Neural progenitor cell (in vitro differentiated cells): ENCODE measurements around the gene MOB2. TPM values are rescaled to one million over a fixed set of nuclear protein-coding genes. Genes with fewer than 3 reads are reported as not detected.

Source experiments
- DNase-seq: peaks from one replicate; pipeline ENCODE4 v3.0.0-alpha.2; 2016; ENCODE audit warnings: low spot score
- H2AFZ ChIP-seq: fragments of 200-600 bp; sonication (generic); replicated peaks from 2 replicates; pipeline ENCODE4 v1.6.1; 2016; ENCODE audit warnings: antibody characterized with exemption
- H3F3A ChIP-seq: fragments of 200-600 bp; sonication (generic); 2 replicates; pipeline ENCODE4 v1.6.1; 2016; ENCODE audit warnings: antibody characterized with exemption, low read depth
- H3K27ac ChIP-seq: fragments of 200-600 bp; sonication (generic); 2 replicates; pipeline ENCODE4 v1.5.1; 2016; ENCODE audit warnings: mild to moderate bottlenecking
- H3K27me3 ChIP-seq: fragments of 200-600 bp; sonication (generic); 2 replicates; pipeline ENCODE4 v1.6.1; 2016; ENCODE audit warnings: mild to moderate bottlenecking, moderate library complexity
- H3K36me3 ChIP-seq: fragments of 200-600 bp; sonication (generic); 2 replicates; pipeline ENCODE4 v1.5.1; 2016
- H3K4me1 ChIP-seq: fragments of 200-600 bp; sonication (generic); 2 replicates; pipeline ENCODE4 v1.6.1; 2016; ENCODE audit warnings: mixed run types
- H3K4me2 ChIP-seq: fragments of 200-600 bp; sonication (generic); 2 replicates; pipeline ENCODE4 v1.6.1; 2016
- H3K4me3 ChIP-seq: fragments of 200-600 bp; sonication (generic); 2 replicates; pipeline ENCODE4 v1.5.1; 2016
- H3K79me2 ChIP-seq: fragments of 200-600 bp; sonication (generic); 2 replicates; pipeline ENCODE4 v1.6.1; 2016; ENCODE audit warnings: low read depth
- H3K9ac ChIP-seq: fragments of 200-600 bp; sonication (generic); 2 replicates; pipeline ENCODE4 v1.6.1; 2016
- H3K9me3 ChIP-seq: fragments of 200-600 bp; sonication (generic); 2 replicates; pipeline ENCODE4 v1.5.1; 2016; ENCODE audit warnings: low read depth
- H4K20me1 ChIP-seq: fragments of 200-600 bp; sonication (generic); 2 replicates; pipeline ENCODE4 v1.6.1; 2016; ENCODE audit warnings: low read depth
- H3K27ac Mint-ChIP-seq: 3 replicates; pipeline ENCODE4 v1.8.0; 2021; ENCODE audit warnings: mixed read lengths
- H3K27me3 Mint-ChIP-seq: 2 replicates; pipeline ENCODE4 v1.8.0; 2022; ENCODE audit warnings: low read depth, mild to moderate bottlenecking, inconsistent platforms, moderate library complexity, mixed read lengths; ENCODE audit not compliant: insufficient read depth
- H3K36me3 Mint-ChIP-seq: 3 replicates; pipeline ENCODE4 v1.8.0; 2021; ENCODE audit warnings: mixed read lengths
- H3K4me1 Mint-ChIP-seq: 3 replicates; pipeline ENCODE4 v1.8.0; 2021; ENCODE audit warnings: mixed read lengths
- H3K4me3 Mint-ChIP-seq: 3 replicates; pipeline ENCODE4 v1.8.0; 2021; ENCODE audit warnings: mild to moderate bottlenecking, moderate library complexity, mixed read lengths
- H3K9me3 Mint-ChIP-seq: 3 replicates; pipeline ENCODE4 v1.8.0; 2020; ENCODE audit warnings: mixed read lengths
- CTCF ChIP-seq: fragments of 200-600 bp; sonication (generic); IDR thresholded peaks from 2 replicates; pipeline ENCODE4 v1.5.1; 2017; ENCODE audit warnings: antibody characterized with exemption, mild to moderate bottlenecking
- EZH2 ChIP-seq: fragments of 200-600 bp; sonication (generic); IDR thresholded peaks from 2 replicates; pipeline ENCODE4 v1.6.1; 2017; ENCODE audit warnings: antibody characterized with exemption, mild to moderate bottlenecking, moderate library complexity
- EZH2phosphoT487 ChIP-seq: fragments of 200-600 bp; sonication (generic); IDR thresholded peaks from 2 replicates; pipeline ENCODE4 v1.6.1; 2017; ENCODE audit warnings: antibody characterized with exemption
- total RNA-seq: library from RNA; depleted of rRNA; stranded (reverse); fragments of >200 nt; gene quantifications from 2 replicates; pipeline ENCODE4 v1.2.3, GENCODE V29; 2015; ENCODE audit warnings: low replicate concordance

Gene MOB2
- total RNA-seq, 1 donor from 2014 or later = 8.0 TPM

- peaks cover 60% of the 10 kb centered on the region for H4K20me1 ChIP-seq
- Mint-ChIP-seq H3K27ac (no peak overlapping the region), H3K36me3 (no peaks in the 10 kb centered on the region), H3K4me3 (no peak overlapping the region), H3K9me3 (no peaks in the 10 kb centered on the region), H3K27me3 (peaks cover 3% of the 10 kb centered on the region), H3K4me1 (peaks cover 9% of the 10 kb centered on the region)
- no peak overlapping the region for H3K4me3 ChIP-seq
- no peak overlapping the region for H2AFZ ChIP-seq
- H3K4me2 ChIP-seq = no peak overlapping the region
- no peaks in the 10 kb centered on the region for H3K4me1 ChIP-seq
- no peak for TF ChIP-seq CTCF
- no peak for TF ChIP-seq EZH2
- no peak for TF ChIP-seq EZH2phosphoT487
- no peaks in the 10 kb centered on the region for H3F3A ChIP-seq
- H3K9me3 ChIP-seq = no peaks in the 10 kb centered on the region
- H3K9ac ChIP-seq = no peak overlapping the region
- no peaks in the 10 kb centered on the region for H3K36me3 ChIP-seq
- H3K79me2 ChIP-seq = peaks cover 33% of the 10 kb centered on the region
- H3K27me3 ChIP-seq = no peaks in the 10 kb centered on the region
- DNase-seq = no peak
- H3K27ac ChIP-seq = no peak overlapping the region
These were observed 42.1 kb upstream of the MOB2 start for GRCh38 chr11:1528710-1529109.

DNA sequence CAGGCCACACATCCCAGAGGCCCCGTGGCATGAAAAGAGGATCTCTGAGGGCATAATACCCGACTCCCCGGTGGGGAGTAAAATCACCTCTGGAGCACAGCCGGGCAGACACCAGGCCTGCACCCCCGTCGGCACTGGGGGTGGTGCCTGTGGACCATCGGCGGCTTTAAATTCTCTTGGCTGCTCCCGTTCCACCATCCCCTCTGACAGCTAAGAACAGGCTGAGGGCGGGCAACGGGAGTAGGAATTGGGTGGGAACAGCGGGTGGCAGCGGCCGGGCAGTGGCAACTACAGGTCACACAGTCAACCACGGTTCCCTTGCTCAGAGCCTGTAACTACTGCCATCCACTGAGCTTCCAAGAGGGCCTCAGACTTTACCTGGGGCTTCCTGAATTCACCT, 40.2 kb upstream of the MOB2 start:
- H3K36me3 Mint-ChIP-seq = no peaks in the 10 kb centered on the region
- DNase-seq = no peak
- H3K4me1 Mint-ChIP-seq = peaks cover 9% of the 10 kb centered on the region
- peaks cover 30% of the 10 kb centered on the region for H3K79me2 ChIP-seq
- TF ChIP-seq EZH2 (no peak), EZH2phosphoT487 (no peak), CTCF (no peak)
- no peak overlapping the region for H2AFZ ChIP-seq
- H3K27ac Mint-ChIP-seq = no peak overlapping the region
- H3K9me3 Mint-ChIP-seq = no peaks in the 10 kb centered on the region
- H3K27ac ChIP-seq = no peak overlapping the region
- no peaks in the 10 kb centered on the region for H3K9me3 ChIP-seq
- H3K27me3 ChIP-seq = no peaks in the 10 kb centered on the region
- H3K27me3 Mint-ChIP-seq = peaks cover 3% of the 10 kb centered on the region
- H3K4me3 ChIP-seq = no peak overlapping the region
- no peaks in the 10 kb centered on the region for H3F3A ChIP-seq
- no peak overlapping the region for H3K4me3 Mint-ChIP-seq
- no peaks in the 10 kb centered on the region for H3K4me1 ChIP-seq
- no peak overlapping the region for H3K9ac ChIP-seq
- H3K36me3 ChIP-seq = no peaks in the 10 kb centered on the region
- H4K20me1 ChIP-seq = peaks cover 63% of the 10 kb centered on the region
- no peak overlapping the region for H3K4me2 ChIP-seq

- H3K79me2 ChIP-seq = peaks cover 9% of the 10 kb centered on the region
- TF ChIP-seq EZH2 (no peak), EZH2phosphoT487 (no peak), CTCF (no peak)
- no peak overlapping the region for H3K27ac Mint-ChIP-seq
- H3K27me3 ChIP-seq = no peaks in the 10 kb centered on the region
- H3K9me3 ChIP-seq = no peaks in the 10 kb centered on the region
- no peak overlapping the region for H3K4me3 Mint-ChIP-seq
- H3K9me3 Mint-ChIP-seq = no peaks in the 10 kb centered on the region
- H3F3A ChIP-seq = no peaks in the 10 kb centered on the region
- peaks cover 4% of the 10 kb centered on the region for H3K4me1 ChIP-seq
- no peak overlapping the region for H3K9ac ChIP-seq
- DNase-seq = no peak
- H3K36me3 ChIP-seq = no peaks in the 10 kb centered on the region
- no peak overlapping the region for H3K27ac ChIP-seq
- no peak overlapping the region for H3K4me3 ChIP-seq
- peaks cover 24% of the 10 kb centered on the region for H3K4me1 Mint-ChIP-seq
- H3K36me3 Mint-ChIP-seq = no peaks in the 10 kb centered on the region
- peaks cover 66% of the 10 kb centered on the region for H4K20me1 ChIP-seq
- peaks cover 6% of the 10 kb centered on the region for H3K27me3 Mint-ChIP-seq
- H2AFZ ChIP-seq = no peak overlapping the region
- no peak overlapping the region for H3K4me2 ChIP-seq
These were observed 37.2 kb upstream of the MOB2 start for GRCh38 chr11:1523779-1524178.
